T47D (cell line): ENCODE data around the gene AGTPBP1.

Source experiments
- DNase-seq, 2 experiments: peaks; one replicate each; pipeline versions ENCODE4 v3.0.0 to v3.0.0-alpha.2; 2011 to 2012; ENCODE audit warnings: low read depth in 1 of 2, low spot score in 1 of 2
- JUND ChIP-seq: IDR thresholded peaks from 2 replicates; pipeline ENCODE4 v1.6.1; 2012; ENCODE audit warnings: low read depth
- in situ Hi-C: cut with HindIII; loops from 2 replicates; pipeline ENCODE4 v1.10.0; 2016; ENCODE audit warnings: low sequenced_read_pairs, low pct_unique_long_range_greater_than_20kb

AGTPBP1 gene

DNA sequence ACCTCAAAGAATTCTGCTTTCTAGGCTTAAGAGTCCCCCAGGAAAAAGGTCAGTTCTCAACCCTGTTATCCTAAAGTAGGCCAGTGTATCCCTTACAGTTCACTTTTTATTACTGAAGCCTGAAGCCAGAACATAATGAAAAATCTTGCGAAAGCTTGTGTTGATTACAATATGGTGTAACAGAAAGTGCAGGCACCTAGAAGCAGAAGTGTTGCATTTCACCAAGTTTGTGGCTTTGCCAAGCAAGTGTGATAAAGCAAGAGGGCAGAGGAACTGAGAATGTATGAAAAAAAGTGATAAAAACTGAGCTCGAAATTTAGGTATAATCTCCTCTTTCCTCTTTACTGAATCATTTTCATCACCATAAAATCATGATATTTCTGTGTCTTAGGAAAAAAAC, 26.2 kb downstream of the AGTPBP1 start:
- no peak for DNase-seq
- in situ Hi-C loops = no loop called here

DNA sequence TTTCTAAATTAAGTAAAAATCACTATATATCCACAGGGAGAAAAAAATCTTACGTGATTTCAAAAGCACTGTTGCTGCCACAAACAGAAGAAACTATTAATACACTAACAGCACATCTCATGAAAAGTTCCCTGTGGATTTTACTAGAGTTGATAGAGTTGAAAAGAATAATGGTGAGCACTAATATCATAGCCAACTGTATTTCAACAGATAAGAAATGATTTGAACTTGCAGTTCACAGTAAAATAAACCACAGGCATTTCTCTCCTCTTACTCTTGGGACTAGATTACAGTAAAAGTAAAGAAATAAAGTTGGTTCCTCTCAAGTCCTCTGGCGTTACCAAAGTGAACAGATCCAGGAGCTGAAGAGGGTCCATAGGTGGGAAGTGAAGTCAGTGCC, 27.9 kb downstream of the AGTPBP1 start:
- TF ChIP-seq JUND = no peak

More for the DNA sequence above, 26.2 kb downstream of the AGTPBP1 start:
- no peak for TF ChIP-seq JUND

GRCh38 chr9:85704744-85705143, 37.0 kb downstream of the AGTPBP1 start:
- TF ChIP-seq JUND = no peak
- in situ Hi-C loops = no loop called here
- no peak for DNase-seq

More for the DNA sequence above, 27.9 kb downstream of the AGTPBP1 start:
- in situ Hi-C loops = no loop called here
- no peak for DNase-seq

DNA sequence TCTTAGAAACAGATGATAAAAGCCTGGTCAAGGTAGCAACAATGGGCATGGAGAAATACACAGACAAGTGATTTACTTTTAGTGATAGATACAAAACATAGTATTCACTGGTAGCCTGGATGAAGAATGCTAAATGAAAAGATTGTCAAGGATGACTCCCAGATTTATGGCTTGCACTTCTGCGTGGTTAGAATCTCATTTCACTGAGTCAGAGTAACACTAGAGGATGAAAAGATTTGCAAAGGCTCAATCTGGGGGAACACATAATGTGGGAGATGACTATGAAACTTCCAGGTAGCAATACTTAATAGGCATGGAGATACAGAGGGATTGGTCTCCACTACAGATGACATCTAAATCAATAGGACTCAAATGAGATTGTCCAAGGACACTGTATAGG, 38.4 kb downstream of the AGTPBP1 start:
- TF ChIP-seq JUND = no peak
- in situ Hi-C loops = no loop called here
- no peak for DNase-seq

GRCh38 chr9:85702726-85703289, 38.9 kb downstream of the AGTPBP1 start:
- in situ Hi-C loops = no loop called here
- no peak for TF ChIP-seq JUND
- DNase-seq = no peak

DNA sequence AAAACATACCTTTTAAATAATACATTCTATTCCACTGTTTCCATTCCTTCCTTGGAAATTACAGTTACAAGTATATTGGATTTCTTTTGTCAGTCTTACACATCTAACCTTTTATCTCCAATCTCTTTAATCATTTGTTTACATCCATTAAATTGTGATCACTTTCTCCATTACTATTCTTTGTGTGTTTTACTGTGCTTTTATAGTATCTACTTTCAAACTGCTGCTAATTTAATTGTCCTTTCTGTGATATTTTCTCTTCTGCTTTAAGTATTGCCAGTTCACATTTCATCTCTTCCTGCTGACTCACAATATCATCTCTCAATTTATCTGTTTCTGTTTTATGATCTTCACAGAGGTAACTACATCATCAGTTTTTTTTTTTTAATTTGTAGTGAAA, 39.6 kb downstream of the AGTPBP1 start:
- no peak for DNase-seq
- in situ Hi-C loops = no loop called here
- no peak for TF ChIP-seq JUND

- TF ChIP-seq JUND = no peak
- in situ Hi-C loops = no loop called here
- no peak for DNase-seq
Measured at GRCh38 chr9:85700330-85700729, 41.4 kb downstream of the AGTPBP1 start.

DNA sequence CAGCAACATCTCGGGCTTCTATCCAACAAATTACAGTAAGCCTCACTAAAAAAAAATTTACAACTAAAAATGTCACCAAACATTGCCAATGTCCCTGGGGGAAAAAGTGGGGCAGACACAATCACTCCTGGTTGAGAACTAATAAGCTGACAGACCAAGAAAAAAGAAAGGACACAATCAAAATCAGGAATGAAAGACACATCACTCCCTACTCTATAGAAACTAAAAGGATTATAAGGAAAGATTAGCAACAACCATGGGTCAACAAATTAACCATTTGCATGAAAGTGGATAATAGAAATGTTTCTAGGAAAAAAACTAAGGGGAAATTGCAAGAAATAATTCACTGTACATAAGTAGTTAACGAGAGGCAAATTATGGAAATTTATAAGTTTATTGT, 53.4 kb downstream of the AGTPBP1 start:
- in situ Hi-C loops = no loop called here
- TF ChIP-seq JUND = no peak

GRCh38 chr9:85685081-85685480, 56.7 kb downstream of the AGTPBP1 start:
- no peak for TF ChIP-seq JUND
- in situ Hi-C loops = no loop called here
- no peak for DNase-seq

More for the DNA sequence above, 53.4 kb downstream of the AGTPBP1 start:
- DNase-seq = no peak

- in situ Hi-C loops = no loop called here
- no peak for TF ChIP-seq JUND
- no peak for DNase-seq
Measured at GRCh38 chr9:85676790-85677189, 65.0 kb downstream of the AGTPBP1 start.

DNA sequence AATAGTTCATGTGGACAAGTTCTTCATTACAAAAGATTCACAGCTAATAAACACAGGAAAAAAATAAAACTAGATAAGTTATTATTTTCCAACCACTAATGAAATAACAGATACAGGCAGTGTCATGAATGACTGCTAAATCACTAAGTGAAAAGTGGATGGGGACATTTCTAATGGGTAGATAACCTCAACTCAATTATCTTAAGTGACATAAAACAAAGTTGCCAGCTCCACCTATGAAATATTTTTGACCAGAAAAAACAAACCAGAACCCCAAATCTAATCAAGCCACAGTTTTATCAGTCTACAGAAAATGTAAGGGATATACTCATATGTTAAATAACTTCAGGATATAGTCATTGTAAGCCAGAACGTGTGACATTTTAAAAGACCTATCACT, 74.4 kb downstream of the AGTPBP1 start:
- DNase-seq = no peak
- in situ Hi-C loops = no loop called here
- TF ChIP-seq JUND = no peak

- TF ChIP-seq JUND = no peak
- in situ Hi-C loops = no loop called here
- DNase-seq = no peak
Measured at GRCh38 chr9:85666086-85666485, 75.7 kb downstream of the AGTPBP1 start.

GRCh38 chr9:85662573-85662972, 79.2 kb downstream of the AGTPBP1 start:
- TF ChIP-seq JUND = no peak
- DNase-seq = no peak
- in situ Hi-C loops = no loop called here

- DNase-seq = no peak
- in situ Hi-C loops = no loop called here
- TF ChIP-seq JUND = no peak
Measured at GRCh38 chr9:85658716-85659115, 83.0 kb downstream of the AGTPBP1 start.
